Omental fat pad (tissue), 4 donors: ENCODE results near the gene SDK1. TPM values are rescaled to one million over a fixed set of nuclear protein-coding genes. Genes with fewer than 3 reads are reported as not detected.

Source experiments
- ATAC-seq: fragments of 150-250 bp; one replicate; pipeline ENCODE4 v1.9.1; 2016; ENCODE audit warnings: mild to moderate bottlenecking, moderate library complexity; ENCODE audit not compliant: low FRiP score
- DNase-seq: peaks from one replicate; pipeline ENCODE4 v3.0.0-alpha.2; 2019; ENCODE audit warnings: low spot score
- CTCF ChIP-seq, 3 donors: fragments of 450-650 bp; IDR thresholded peaks; one replicate each; pipeline ENCODE4 v1.5.1; 2016 to 2017; ENCODE audit warnings: antibody characterized with exemption in 3 of 3, mild to moderate bottlenecking in 3 of 3, moderate library complexity in 2 of 3
- total RNA-seq, 4 donors: library from RNA; depleted of rRNA; stranded (reverse); fragments of >200 nt; gene quantifications; one replicate each; pipeline ENCODE4 v1.1.0, GENCODE V29; 2016

Gene SDK1
- total RNA-seq, 4 donors from 2014 or later = 2.5 to 14.7 (median 5.4) TPM

- ATAC-seq (no peak), DNase-seq (no peak)
- no peak for TF ChIP-seq CTCF (IDR thresholded peaks at IDR 0.05)
These were observed 822.8 kb downstream of the SDK1 start for GRCh38 chr7:4123823-4124222.

GRCh38 chr7:4124556-4125477 is 823.8 kb downstream of the SDK1 start:
- DNase-seq (no peak), ATAC-seq (no peak)
- no peak for TF ChIP-seq CTCF (IDR thresholded peaks at IDR 0.05)

GRCh38 chr7:4127909-4128560 is 827.0 kb downstream of the SDK1 start:
- DNase-seq = no peak
- TF ChIP-seq CTCF (IDR thresholded peaks at IDR 0.05) = no peak
- ATAC-seq = no peak

- no peak for ATAC-seq
- DNase-seq = no peak
- no peak for TF ChIP-seq CTCF (IDR thresholded peaks at IDR 0.05)
These were observed 828.5 kb downstream of the SDK1 start for GRCh38 chr7:4129481-4130122.

- no peak for TF ChIP-seq CTCF (IDR thresholded peaks at IDR 0.05)
- DNase-seq (no peak), ATAC-seq (no peak)
These were observed 830.0 kb downstream of the SDK1 start for GRCh38 chr7:4131063-4131462.

DNA sequence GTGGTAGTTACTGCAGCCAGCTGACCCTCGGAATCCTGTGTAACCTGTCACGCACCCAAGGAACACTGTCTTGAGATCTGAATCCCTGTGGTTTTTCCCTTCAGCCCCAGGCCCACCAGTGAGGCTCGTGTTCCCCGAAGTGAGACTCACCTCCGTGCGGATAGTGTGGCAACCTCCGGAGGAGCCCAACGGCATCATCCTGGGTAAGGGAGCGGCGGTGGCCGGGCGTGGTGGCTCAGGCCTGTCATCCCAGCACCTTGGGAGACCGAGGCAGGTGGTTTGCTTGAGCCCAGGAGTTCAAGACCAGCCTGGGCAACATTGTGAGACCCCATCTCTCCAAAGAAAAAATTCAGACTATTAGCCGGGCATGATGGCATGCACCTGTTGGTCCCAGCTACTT is 831.2 kb downstream of the SDK1 start:
- TF ChIP-seq CTCF (IDR thresholded peaks at IDR 0.05) = no peak
- ATAC-seq = no peak
- no peak for DNase-seq
